CD1c-positive myeloid dendritic cell (primary cell): ENCODE measurements around the gene ZNF879.

Experiments used
- DNase-seq: peaks from one replicate; pipeline ENCODE4 v3.0.0-alpha.2; 2016; ENCODE audit errors: extremely low spot score

ZNF879 gene

GRCh38 chr5:179023528-179024189, at the start of gene ZNF879:
Gene ZNF879, plus strand, starts transcription at chr5:179023804. Its CDS starts 1,201 bp downstream, at chr5:179025005.
- peak; percentile 97 for DNase-seq

GRCh38 chr5:178981381-178981780, 42.2 kb upstream of the ZNF879 start:
- DNase-seq = no peak

DNA sequence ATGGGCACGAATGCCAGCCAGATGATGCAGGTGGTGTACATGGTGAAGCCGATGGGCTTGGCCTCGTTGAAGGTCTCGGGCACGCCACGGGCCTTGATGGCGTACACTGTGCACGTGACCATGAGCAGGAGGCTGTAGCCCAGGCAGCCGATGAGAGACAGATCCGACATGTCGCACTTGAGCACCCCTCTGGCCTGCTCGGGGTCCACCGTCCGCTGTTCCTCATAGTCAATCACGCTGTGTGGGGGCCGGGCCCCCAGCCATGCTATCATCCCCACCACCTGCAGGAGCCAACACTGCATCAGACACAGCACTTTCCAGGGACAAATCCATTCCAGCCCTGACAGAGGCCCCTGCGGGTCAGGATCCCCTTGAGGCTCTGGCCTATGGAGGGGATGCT, 40.7 kb upstream of the ZNF879 start:
- no peak for DNase-seq

DNA sequence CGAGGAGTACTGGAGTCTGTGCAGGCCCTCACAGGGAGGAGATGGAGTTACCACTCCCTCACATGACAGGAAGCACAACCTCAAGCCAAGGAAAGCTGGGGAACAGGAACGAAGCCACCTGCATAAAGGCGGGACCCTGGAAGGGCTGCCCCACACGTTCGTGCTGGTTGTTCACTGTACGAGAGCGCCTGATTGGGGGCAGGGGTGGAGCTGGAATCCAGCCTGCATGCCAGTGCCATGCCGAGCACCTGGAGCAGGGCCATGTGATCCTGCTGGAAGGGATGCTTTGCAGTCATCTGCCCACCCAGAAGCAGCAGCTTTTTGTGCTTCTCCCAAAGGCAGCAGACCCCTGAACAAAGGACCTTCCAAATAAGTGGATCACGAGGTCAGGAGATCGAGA, 39.9 kb upstream of the ZNF879 start:
- DNase-seq = no peak

GRCh38 chr5:178984145-178985072, 39.2 kb upstream of the ZNF879 start:
- no peak for DNase-seq

- no peak for DNase-seq
Measured at GRCh38 chr5:178986326-178986960, 37.2 kb upstream of the ZNF879 start.

DNA sequence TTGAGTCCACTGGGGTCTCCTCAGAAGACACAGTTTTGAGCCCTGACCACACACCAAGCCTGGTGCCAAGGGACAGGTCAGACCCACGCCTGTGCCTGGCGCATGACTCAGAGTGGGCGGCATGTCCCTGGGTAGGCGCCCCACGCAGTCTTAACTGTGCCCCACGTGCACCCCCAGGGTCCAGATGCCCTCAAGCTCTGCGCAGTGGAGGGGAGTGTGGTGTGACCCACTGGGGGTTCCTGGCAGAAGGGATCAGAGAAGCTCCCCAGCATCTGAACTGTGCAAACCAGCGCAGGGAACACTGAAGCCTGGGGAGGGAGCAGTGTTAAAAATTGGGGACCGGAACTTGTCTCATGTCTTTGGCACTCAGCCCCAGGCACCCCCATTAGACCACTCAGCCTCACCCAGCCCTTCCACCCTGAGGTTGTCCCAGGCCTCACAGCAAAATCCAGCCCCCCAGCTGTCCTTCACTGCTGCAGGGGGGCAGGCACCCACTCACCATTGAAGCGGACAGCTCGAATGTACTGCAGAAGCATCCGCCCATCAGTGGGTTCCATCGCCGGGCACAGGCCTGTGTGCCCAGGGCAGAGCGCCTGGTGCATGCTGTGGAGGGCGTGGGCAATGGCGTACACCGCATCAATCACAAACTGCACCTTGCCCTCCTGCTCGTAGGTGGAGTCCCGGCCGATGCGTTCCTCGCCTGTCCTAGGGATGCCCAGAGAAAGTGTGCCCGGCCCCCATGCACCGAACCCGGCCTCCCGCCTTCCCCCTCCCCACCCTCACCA, 35.0 kb upstream of the ZNF879 start:
- no peak for DNase-seq

DNA sequence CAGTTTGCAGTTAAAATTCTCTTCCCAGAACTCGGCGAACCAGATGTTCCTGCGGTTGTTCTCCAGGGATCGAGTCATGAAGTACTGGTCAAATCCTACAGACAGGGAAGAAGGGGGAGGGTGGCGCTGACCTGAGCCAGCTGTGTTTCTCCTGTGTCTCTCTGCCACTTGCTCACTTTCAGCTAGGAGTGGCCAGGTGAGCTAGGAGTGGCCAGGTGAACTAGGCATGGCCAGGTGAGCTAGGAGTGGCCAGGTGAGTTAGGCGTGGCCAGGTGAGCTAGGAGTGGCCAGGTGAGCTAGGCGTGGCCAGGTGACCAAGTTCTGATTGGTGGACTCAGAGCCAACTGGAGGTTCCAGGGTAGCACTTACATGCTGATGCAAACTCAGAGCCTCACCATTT, 34.3 kb upstream of the ZNF879 start:
- DNase-seq = no peak

- DNase-seq = no peak
Measured at GRCh38 chr5:178990491-178990890, 33.1 kb upstream of the ZNF879 start.

GRCh38 chr5:178991190-178992145, 32.1 kb upstream of the ZNF879 start:
- DNase-seq = no peak

DNA sequence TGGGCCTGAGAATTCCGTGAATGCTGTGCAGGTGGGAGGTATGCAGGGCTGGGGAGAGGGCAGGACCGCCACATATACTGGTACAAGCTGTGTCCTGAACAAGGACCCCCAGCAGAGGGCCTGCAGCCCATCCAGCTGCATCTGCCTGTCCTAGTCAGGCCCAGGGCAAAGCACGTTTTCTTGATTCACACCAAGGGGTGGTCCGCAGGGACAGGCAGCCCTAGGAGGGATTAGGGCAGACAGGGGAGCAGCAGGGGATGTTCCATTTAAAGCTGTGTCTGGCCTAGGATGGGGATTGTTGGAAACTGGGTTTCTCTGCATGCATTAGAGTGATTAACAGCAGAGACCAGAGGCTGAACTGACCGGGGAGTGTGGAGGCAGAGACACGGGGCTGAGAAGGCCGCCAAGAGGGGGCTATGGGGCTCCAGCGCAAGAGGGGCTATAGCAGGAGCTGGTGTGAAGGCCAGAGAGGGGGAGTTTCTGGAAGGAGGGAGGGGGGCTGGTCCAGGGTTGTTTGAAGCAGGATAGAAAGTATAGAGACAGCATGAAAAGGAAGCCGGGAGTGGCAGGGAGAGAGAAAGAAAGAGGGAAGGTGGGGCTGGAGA, 31.2 kb upstream of the ZNF879 start:
- no peak for DNase-seq

DNA sequence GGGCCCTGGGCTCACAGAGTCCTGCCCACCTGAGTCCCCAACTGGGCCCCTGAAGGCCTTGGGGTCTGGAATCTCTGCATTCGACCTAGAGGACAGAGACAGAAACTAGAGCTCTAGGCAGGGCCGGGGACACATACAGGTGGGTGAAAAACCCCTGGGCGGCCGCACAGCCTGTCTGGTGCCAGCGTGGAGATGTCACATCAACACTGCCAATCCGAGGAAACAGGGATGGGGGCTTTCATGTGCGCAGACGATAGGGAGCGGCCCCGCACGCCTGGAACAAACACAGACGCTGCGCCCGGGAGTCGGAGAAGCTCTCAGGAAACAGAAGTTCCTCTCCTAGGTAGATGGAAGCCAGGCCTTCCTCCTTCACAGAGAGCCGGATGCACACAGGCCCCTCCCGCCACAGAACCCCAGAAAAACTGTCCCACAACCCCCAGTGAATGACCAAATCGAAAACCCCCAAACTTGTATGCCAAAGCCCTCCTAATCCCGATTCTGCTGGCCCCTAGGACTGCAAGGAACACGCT, 30.3 kb upstream of the ZNF879 start:
- DNase-seq = no peak

DNA sequence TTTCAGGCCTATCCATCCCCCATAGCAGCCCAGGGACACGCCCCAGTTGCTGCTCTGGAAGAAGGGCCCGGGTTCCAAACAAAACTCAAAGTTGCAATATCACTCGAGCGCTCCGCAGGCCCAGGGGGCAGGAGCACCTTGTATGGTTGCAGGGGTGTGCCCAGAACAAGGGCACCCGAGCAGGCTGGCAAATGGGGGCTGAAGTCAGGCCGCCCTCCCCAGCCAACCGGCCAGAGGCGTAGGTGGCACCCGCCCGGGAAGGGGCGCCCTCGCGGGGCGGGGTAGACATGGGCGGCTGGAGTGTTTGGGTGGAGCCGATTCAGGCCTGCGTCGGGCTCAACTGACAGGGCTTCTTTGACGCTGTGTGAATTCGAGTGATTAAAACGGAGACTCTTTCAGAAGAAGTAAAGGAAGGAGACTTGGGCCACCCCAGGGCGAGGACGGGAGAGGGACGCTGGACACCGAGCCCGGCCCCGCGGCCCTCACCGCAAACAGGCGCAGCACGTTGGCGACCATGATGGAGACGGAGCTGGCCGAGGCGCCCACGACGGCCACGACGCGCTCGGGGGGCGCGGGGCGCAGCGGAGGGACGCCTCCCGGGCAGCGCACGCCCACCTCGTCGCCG, 29.5 kb upstream of the ZNF879 start:
- no peak for DNase-seq

DNA sequence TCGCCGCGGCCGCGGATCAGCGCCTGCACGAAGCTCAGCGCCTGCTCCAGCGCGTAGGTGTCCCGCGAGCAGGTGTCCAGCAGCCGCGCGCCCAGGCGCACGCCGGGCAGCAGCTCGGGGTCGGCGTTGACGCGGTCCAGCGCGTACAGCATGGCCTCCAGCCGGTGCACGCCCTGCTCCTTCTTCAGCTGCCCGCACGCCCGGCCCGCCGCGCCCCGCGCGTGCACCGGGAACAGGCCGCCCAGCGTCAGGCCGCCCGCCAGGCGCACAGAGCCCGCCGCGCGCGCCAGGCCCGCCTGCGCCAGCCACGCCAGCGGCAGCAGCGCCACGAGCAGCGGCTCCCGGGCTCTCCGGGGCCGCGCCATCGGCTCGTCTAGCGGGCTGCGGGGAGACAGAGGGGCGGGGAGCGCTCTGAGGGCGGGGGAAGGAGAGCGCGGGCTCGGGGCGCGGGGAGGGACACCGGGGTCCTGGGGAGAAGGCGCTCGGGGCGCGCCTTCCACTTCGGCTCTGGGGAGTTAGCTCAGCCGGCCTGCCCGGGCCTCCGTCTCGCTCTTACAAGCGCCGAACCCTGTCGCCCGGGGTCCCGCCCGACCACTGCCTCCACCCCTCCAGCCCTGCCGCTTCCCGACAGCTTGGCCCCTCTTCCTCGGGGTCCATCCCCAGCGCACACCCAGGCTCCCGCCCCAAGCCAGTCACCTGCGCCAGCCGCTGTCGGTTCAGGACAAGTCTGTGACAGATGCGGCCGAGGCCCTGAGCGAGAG, 28.8 kb upstream of the ZNF879 start, which contains the start of gene GRM6:
GRM6 (minus strand) TSS at position 741 of the 761 bp plus-strand sequence; CDS start at position 365, 376 bp downstream.
- no peak for DNase-seq

DNA sequence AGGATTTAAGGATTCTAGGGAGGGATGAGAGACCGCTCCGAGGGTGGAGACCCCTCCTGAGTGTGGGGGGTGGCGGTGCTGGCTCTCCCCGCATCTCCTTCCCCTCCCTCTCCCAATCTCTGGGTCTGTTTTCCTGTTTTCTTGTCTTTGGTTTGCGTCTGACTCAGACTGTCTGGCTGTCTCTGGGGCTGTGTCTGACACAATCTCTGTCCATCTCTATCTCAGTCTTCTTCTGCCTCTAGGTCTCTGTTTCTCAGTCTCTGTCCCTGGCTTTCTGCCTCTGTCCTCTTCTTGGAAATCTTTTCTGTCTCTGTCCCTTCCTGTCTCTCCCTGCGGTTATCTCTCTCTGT, 28.3 kb upstream of the ZNF879 start:
- DNase-seq = no peak

GRCh38 chr5:178996156-178996555, 27.4 kb upstream of the ZNF879 start:
- no peak for DNase-seq

- no peak for DNase-seq
Measured at GRCh38 chr5:178997191-178997590, 26.4 kb upstream of the ZNF879 start.

- no peak for DNase-seq
Measured at GRCh38 chr5:178998441-178998840, 25.2 kb upstream of the ZNF879 start.

- no peak for DNase-seq
Measured at GRCh38 chr5:179006564-179006963, 17.0 kb upstream of the ZNF879 start.
